ENCODE results near the gene COL21A1.

COL21A1 gene

DNA sequence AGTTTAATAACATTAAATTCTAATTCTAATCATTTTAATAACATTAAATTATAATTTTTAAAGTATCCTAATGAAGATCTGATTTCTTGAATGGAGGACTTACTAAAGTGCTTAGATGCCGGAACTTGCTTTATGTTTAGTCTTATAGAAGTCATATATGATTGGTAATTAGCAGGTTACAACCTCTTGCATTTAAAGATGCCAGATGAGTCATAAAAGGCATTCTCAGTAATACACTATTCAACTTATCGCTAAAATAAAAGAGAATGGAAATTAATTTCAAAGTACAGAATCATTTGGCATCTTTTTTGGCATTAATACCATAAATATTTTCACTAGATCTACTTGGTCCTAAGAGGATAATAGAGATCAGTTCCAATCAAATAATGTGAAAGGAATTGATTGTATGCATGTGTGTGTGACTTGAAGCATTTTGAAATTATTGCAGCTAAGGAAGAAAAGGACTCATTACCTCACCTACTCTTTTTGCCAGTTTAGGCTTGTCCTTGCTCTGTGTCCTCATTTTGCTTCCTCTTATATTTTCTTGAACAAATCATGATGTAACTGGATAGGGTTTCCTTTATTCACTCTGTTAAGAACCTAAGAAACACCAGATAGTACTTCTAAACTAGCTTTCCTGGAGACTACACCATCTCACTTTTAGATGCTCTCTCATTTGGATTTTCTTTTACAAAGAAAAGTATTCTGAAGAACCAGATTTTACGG lies 2.7 kb downstream of the COL21A1 start:
- peak; percentile 26 for DNase-seq

DNA sequence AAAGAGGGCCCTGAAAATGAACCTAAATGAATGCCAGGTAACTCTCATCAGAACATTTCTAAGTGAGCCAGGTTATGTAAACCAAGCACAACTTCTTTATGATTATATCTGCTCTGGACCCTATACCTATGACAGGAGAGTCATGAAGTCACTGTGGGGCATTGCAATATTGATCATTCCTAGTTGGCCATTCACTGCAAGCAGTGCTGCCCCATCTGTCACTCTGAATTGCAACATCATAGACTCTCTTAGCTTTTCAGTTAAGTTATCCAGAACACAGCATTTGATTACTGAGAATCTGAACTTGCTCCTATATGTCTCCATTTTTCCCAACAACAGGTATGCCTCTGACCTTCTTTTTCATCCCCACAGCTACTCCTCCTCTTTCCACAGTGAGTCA lies 3.3 kb downstream of the COL21A1 start:
- DNase-seq: peak; percentile 15

DNA sequence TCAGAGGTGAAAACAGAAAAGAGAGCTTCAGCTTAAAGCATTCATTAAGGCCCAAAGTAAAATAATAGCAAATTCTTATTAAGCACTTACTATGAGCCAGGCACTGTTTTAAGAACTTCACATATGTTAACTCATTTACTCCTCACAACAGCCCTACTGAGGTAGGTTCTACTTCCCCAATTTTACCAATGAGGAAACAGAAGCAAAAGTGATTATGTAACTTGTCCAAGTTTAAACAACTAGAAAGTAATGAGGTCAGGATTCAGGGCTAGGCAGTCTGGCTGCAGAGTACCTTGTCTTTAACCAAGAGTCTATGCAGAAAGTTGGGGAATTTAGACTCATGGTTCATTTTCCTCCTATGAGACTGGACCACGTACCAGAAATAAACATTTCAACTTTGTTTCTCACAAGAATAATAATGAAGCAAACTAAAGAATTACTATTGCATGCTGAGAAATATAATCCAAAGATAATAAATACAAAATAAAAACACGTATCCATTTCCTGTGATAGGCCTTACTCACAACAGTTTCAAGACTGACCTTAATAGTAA lies 3.8 kb downstream of the COL21A1 start:
- DNase-seq: peak; percentile 93

DNA sequence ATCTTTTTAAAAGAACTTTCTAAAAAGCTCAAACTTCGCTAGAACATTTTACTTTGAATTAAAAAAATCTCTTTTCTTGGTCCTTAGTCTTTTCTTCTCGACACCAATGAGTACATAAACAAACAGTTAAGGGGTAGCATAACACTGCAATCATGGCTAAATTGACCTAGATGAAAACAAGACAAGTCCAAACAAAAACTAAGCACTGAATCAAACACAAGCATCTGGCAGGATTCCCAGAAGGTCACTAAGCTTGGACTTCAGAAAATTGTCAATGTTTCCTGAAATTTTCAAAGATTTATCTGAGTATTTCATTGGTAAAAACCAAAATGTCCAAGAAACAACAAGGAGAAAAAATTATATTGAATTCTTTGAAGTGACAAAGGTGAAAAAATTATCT lies 5.0 kb downstream of the COL21A1 start:
- DNase-seq: no peak

DNA sequence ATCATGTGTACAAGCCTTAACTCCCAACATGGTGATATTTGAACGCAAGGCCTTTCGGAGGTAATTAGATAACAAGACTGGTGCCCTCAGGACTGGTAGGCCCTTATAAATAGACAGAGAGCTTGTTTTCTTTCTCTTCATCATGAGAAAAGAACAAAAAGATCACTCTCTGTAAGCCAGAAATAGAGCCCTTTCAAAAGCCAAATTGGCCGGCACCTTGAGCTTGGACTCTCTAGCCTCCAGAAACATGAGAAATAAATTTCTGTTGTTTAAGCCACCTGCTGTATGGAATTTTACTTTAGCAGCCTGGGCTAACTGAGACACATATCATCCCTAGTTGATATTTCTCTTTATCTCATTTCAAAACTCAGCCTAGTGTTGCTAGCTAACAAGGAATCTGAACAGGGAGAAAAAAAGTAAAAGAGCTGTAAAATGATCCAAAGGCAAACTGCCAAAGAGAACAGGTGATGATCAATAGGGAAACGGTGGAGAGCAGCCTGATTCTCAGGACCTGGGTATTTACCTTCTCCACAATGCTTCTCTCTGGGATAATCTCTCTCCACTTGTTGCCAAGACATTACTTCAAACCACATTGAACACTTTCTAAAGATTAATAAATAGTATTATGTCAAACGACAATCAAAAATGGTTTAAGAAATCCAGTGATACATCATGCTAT lies 6.1 kb downstream of the COL21A1 start:
- no peak for DNase-seq

DNA sequence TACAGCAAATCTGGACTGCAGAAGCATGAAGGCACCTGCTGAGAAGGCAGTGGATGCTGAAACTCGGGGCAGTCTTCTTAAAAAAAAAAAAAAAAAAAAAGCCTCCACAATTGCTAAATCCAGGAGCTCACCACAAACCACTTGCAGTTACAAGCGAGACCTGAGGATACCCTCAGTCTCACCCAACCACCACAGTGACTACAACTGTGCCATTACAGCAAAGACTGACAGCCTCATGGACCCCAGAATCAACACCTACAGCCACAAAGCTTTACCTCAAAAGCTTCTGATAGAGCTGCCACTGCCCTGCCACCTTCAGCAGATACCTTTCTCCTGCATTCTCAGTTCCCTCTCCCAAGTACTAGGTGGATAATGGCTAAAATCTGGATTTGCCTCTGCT lies 9.0 kb downstream of the COL21A1 start:
- peak; percentile 35 for DNase-seq

DNA sequence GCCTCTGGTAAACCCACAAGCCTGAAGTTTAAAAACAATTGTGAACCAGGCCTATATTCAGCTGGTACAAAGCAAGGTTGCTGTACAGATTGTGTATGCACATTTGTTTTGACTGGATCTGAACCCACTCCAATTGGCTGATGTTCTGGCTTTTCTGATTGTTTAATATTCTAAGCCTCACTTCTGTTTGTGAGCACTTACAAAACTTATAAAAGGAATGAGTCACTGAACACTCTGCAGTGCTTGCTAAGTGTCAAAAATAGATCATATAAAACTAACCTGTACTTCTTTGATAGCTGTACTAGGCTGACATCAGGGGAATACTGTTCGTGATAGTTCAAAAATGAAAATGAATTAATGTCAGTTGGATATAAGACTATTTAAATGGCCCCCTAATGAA lies 12.1 kb downstream of the COL21A1 start:
- no peak for DNase-seq

DNA sequence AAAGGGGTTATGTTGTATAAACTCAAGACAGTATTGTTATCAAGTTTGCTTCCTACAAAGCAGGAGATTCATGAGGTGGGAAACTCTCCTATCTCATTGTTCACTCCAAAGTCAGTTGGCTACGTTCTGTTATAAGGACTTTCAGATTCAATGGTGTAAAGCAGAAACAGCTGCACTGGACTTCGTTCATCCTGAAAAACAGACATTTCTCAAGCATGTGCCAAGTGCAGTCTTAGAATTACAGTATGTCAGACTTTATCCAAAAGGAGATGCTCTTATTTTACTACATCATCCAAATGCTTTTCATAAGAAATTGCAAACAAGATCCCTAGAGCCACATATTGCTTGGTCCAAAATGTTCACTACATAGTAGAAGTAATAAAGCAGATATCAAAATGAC lies 14.9 kb downstream of the COL21A1 start:
- no peak for DNase-seq

DNA sequence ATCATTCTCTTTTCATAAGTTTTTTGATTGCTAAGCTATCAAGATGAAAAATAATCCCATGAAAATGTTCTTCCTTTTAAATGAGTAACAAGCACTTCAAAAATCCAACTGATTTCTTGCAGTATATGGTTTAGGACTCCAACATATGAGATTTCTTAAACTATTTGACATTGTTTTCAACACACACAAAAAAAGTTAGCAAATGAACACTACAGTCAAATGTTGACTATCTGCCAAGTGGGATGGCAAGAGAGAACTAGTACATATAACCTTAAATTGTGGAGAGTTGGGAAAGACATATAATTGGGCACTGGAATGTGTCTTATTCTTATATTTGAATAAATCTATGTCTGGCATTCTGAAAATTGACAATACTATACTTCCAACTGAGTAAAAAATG lies 15.6 kb downstream of the COL21A1 start:
- DNase-seq: no peak

DNA sequence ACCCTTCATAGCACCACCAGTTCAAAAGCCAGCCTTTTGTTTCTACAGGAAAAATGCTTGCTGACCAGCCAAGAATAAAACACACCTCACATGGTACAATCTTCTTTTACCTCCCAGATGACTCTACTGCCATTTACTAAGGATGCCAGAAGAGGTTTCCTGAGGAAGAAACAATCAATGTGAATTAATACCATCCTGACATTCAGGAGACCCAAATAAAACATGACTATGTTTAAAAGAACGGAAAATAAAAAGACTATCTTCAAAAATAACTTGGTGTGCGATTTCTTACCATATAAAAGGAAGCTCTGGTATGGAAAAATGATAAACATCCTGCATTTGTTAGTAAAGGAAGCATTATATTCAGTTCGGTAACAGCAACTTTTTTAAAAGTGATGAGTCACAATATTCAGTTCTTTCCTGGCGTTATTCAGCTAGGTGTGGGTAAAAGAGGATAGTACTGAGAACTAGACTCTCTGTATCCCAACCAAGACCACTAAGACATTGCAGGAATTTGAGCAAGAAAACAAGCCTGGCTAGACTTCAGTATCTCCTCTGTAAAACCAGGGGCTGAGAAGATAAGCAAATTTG lies 16.3 kb downstream of the COL21A1 start:
- DNase-seq: no peak

DNA sequence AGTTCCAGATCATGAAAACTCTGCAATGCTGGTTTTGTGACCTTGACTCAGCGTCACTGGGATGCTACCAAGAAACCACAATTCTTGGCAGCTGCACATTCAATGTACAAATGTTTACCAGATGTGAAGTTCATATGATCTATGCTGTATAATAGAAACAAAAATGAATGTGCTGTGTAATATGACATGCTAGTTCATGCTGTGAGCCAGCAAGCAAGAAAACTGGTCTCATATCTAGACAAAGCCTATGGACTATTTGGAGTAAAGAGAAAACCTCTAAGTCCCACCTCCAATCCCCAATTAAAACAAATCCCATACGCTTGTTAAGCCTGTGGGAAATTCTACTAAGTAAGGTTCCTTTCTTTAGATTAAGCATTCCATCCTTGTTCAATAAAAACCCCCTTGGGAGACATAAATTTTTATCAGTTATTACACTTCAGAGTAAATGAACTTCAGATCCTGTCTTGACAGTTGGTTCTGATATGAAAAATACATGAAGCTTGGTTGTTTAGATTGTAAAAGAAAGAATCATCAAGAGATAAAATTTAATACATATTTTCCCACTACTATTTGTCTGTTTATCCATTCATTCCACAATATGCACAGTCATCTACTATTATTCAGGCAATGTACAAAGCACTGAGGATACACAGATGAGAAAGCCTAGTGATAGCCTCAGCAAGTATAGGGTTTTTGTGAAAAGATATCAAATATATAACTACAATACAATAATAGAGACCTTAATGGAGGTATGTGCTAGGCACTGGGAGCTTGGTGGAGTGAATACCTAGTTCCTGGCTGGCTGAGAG lies 20.1 kb downstream of the COL21A1 start:
- no peak for DNase-seq

DNA sequence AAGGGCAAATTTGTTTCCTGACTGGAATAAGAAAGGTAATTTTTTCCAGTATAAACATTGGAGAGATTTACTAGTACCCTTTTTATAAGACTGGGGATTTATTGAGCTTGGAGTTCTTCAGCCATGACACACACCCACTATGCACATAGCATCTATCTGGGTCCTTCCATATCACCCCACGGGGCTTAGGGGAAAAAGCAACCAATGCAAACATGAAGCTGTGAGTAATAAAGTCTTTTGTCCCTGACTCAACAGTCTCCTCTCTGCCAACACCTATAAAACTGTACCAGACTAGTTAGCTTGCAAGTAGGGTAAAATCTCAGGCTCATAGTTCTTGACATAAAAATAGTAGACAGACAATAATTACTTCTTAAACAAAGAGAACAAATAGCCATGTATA lies 23.4 kb downstream of the COL21A1 start:
- no peak for DNase-seq

DNA sequence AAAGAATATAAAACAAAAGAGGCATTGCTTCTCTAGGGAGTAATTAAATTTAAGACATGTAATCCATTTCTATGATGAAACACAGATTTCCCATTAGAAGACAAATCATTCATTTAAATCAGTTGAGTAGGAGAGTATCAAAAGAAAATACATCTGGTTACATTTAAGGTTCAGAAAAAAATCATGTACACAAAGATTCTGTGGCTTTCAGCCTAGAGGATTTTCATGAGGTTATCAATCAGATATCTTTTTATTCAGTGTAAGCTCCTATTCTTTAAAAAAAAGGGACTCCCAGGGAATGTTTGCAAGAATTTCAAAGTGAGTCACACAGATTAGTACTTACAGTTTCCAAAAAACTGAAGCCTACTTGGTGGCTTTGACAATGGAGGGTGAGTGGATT lies 24.9 kb downstream of the COL21A1 start:
- no peak for DNase-seq

DNA sequence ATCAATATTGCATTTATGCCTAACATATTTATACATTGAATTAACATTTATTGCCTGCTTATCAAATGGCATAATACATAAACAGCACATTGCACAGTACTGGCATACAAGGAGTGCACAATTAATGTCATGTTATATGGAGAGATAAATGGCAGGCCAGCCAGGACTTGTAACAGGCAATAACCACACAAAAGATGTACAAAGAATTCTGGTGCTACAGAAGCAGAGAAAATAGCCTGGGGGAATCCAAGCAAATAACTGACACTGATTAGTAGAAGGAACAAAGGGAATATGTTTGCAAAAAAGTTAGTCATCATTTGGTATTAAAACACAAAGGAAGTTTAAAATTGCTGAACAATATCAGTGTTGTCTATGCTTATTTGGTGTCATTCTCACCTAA lies 27.3 kb downstream of the COL21A1 start:
- no peak for DNase-seq

DNA sequence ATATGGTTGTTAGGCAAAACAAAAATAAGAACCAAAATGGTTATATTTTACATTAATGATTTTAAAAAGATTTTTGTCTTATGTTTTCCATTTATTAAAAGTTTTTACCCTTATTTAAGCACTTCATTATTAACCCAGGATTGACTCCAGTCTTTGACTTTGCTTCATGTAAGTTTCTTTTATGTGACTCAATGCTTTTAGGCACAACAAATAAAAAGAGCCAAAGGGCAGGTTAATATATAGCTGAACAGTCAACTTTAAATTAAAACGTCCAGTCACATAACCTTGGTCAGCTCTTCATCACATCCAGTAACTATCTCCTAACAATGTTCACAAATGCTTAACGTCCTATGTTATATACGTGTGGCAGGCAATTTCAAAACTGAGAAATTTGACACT lies 32.7 kb downstream of the COL21A1 start:
- DNase-seq: no peak

DNA sequence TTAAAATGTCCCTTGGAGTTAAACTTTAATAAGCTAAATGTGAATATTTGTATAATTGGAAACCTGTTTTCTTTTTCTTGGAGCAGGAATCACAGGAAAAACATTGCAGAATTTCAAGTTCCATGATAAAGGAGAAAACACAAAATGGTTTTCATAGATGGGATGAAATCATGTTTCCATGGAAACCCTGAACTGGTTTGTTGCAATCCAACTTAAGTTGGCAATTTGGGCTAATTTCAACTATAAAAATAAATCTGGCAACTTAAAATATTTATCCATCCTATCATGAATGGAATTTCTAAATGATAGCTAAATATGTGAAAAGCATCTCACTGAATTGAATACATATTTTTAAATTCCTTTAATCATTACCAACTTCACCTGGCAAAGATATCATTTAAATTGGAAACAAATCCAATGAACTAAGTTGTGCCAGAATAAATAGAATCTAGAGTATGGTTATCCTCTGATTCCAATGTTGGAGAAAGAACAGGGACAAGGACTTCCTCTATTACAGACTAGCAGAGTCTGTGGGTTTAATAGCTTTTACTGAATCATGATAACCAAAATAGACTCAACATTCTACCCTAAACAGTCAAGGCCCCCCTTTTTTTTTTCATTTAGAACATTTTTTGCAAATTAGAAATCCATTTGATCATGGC lies 33.2 kb downstream of the COL21A1 start:
- DNase-seq: no peak

DNA sequence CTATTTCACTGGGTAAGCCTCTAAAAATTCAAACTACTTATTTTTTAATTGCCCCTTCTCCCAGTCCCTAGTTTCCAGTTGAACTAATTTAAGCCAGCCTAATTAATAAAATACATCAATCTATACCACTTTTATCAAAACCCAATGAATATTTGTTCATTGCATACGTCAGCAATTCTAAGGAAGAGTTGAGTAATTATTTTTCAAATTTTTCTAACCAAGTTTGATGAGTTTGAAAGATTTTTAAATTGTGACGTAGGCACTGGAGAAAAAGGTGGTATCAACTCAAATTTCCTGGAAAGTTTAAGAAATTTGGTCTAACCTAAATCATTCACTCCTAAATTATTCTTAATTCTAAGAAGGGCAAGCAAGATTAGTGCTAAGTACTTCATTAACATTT lies 35.7 kb downstream of the COL21A1 start:
- no peak for DNase-seq

DNA sequence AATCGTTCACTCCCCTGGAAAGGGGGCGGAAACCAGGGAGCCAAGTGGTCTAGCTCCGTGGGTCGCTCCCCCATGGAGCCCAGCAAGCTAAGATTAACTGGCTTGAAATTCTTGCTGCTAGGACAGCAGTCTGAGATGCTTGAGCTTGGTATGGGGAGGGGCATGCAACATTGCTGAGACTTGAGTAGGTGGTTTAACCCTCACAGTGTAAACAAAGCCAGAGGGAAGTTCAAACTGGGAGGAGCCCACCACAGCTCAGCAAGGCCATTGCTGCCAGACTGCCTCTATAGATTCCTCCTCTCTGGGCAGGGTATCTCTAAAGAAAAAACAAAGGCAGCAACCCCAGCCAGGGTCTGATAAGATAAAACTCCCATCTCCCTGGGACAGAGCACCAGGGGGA lies 43.2 kb downstream of the COL21A1 start:
- no peak for DNase-seq

DNA sequence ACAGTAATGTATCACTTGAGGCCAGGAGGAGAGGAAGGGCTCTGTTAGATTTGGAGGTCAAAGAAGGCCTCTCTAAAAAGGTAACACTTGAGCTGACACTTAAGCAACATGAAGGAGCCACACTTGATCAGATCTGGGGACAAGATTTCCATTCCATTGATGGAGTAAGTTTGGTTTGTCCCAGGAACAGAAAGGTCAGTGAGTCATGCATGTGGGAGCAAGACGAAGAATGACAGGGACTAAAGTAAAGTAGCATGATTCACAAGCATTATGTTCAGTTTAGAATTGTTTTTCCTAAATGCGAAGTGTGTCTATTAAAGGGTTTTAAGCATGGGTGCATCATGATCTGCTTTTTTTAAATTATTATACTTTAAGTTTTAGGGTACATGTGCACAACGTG lies 47.4 kb downstream of the COL21A1 start:
- no peak for DNase-seq

DNA sequence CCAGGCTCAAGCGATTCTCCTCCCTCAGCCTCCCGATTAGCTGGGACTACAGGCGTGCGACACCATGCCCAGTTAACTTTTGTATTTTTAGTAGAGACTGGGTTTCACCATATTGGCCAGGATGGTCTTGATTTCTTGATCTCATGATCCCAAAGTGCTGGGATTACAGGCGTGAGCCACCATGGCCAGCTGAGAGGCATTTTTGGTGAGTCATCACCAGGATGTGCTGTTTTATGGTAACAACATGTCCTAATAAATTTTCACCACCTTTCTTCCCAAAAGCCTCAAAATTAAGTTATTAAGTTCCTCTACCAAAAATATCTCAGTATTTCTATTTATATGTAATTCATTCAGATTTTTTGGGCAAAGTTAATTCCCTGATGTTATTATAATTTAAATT lies 53.5 kb downstream of the COL21A1 start:
- DNase-seq: no peak

DNA sequence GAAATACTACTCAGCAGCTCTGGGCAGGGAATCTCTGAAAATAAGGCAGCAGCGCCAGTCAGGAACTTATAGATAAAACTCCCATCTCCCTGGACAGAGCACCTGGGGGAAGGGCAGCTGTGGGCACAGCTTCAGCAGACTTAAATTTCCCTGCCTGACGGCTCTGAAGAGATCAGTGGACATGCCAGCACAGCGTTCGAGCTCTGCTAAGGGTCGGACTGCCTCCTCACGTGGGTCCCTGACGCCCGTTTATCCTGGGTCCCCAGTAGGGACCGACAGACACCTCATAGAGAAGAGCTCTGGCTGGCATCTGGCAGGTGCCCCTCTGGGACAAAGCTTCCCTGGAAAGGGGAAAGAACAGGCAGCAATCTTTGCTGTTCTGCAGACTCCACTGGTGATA lies 59.0 kb downstream of the COL21A1 start:
- DNase-seq: no peak

DNA sequence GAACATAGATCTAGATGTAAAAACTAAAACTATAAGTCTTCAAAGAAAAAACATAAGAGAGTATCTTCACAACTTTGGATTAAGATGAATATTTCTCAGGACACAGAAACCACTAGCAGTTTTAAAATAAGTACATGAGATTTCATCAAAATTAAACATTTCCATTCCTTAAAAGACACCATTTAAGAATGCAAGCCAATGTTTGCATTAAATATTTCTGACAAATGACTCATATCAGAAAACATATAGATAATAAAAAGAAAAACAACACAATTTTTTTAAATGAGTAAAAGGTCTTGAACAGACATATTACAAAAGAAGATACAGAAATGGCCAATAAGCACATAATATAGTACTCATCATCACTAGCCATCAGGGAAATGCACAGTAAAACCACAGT lies 59.7 kb downstream of the COL21A1 start:
- DNase-seq: no peak

DNA sequence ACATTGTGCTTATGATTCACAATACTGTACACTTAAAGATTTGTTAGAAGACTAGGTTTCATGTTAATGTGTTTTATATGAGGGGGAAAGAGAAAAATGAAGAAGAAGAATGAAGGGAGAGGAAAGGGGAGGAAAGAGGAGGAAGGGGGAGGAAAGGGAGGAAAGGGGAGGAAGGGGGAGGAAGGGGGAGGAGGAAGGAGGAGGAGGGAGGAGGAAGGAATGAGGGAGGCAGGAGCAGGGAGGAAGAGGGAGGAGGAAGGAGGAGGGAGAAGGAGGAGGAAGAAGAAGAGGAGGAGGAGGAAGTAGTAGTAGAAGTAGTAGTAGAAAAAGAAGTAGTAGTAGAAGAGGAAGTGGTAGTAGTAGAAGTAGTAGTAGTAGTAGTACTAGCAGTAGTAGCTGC lies 70.6 kb downstream of the COL21A1 start:
- DNase-seq: no peak
